Measurements from ENCODE around the gene TANGO2. TPM values are rescaled to one million over a fixed set of nuclear protein-coding genes. Genes with fewer than 3 reads are reported as not detected.

TANGO2 gene
- total and polyA plus RNA-seq, 4 donors: 24.8 to 45.3 (median 36.6) TPM

DNA sequence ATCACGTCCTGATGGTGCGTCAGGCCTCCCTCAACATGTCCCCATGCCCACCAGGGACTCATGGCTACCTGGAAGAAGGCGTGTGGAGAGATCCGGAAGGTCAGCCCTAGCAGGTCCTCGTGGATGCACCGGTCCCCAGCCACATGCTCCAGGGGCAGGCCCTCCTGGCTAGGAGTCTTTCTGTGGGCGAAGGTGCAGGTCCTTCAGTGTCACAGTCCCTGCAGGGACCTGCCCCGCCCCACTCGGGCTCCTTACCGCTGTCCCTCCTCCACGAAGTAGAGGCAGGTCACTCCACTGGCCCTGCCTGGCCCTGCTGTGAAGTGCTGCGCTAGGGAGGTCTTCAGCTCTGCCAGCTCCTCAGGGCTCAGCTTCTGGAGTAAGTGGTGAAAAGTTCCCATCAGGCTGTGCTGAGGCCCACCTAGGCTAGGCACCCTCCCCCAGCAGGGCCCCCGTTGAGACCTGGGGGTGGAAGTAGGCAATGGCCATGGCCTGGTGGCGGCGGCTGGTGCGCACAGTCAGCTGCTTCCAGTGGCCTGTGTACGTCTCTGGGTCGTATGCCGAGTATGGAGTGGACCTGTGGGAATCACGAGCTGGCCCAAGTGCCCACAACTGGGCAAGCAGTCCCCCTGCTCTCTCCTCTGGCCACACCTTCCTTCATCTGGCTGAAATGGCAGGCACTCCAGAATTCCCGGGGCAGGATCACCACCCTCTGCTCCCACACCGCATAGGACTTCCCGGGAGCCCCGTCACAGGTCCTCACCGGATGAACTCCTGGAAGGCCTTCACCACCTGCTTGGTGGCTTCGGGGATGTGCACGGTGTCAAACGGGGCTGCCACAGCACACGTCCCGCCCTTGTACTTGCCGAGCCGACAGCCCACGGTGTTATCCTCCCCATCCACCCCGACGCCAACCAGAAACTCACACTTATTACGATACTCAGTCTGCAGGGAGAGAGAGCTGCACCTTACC lies 93.9 kb downstream of the TANGO2 start:
- intact Hi-C loops (cut with DNase I): loop anchor here in 1 of 2 donors (5.0 kb wide), 1 partner anchor 32 kb away; the partner anchor contains the start of gene DGCR8
- 85 to 86% methylated on average over 36 of the region's 36 CpGs for WGBS, 2 donors
- H3K4me3 ChIP-seq (ENCODE audit: low read length in 2 of 2): no peak overlapping the region
- no peaks in the 10 kb centered on the region for H3K27me3 ChIP-seq (ENCODE audit: control insufficient read depth in 1 of 2, insufficient read depth in 2 of 2, low read length in 1 of 2)
- H3K4me1 ChIP-seq (ENCODE audit: control insufficient read depth in 1 of 2, insufficient read depth in 2 of 2, low read length in 2 of 2): no peaks in the 10 kb centered on the region
- no peaks in the 10 kb centered on the region for H3K9me3 ChIP-seq (ENCODE audit: control insufficient read depth, low read length)
- H3K27ac ChIP-seq (ENCODE audit: low read depth in 1 of 2, low read length in 2 of 2): no peak overlapping the region
- ATAC-seq (ENCODE audit: low FRiP score): no peak
- DNase-seq: peak; percentile 47 to 65
- H3K36me3 ChIP-seq (ENCODE audit: control insufficient read depth in 1 of 2, insufficient read depth in 2 of 2, low read length in 1 of 2): peaks cover 0 to 3% of the 10 kb centered on the region in 2 donors

DNA sequence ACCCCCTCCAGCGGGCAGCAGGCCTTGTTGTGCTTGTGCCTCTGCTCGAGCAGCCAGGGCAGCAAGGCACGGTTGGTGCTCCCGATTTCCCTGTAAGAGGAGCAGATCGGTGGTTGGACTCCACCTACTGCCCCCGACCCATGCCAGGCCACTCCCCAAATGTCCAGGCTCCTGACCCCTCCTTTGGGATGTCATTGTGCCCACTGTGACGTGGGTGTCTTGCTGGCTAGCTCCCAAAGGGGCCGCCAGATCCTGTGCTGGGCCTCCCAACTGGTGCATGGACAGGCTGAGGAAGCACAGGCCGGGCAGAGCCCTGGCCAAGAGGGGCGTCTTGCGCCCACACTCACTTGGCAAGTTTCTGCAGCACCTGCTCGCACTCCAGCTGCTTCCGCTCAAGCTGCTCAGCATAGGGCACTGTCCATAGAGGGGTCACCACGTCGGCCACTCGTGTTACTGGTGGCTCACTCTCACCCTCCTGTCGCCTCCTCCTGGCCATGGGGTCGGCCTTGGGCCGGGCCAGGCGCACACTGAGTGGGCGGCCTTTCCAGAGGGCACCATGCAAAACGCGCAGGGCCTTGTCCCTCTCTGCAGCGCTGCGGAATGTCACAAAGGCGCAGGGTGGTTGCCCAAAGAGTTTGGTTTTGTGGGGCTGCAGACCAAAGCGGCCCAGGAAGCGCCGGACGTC lies 94.9 kb downstream of the TANGO2 start, which contains the start of gene RANBP1:
Gene RANBP1, plus strand, starts transcription at position 414 of the 685 bp plus-strand sequence. Its CDS starts 81 bp downstream, at position 495.
- intact Hi-C loops (cut with DNase I): loop anchor here (2.0 to 5.0 kb wide), 2 partner anchors 34 to 35 kb away; partner anchors contain the start of gene DGCR8 (in 2 of the 2)
- Histone ChIP-seq H3K27me3 (ENCODE audit: control insufficient read depth in 1 of 2, insufficient read depth in 2 of 2, low read length in 1 of 2) (no peaks in the 10 kb centered on the region), H3K9me3 (ENCODE audit: control insufficient read depth, low read length) (no peaks in the 10 kb centered on the region), H3K4me1 (ENCODE audit: control insufficient read depth in 1 of 2, insufficient read depth in 2 of 2, low read length in 2 of 2) (no peaks in the 10 kb centered on the region), H3K27ac (ENCODE audit: low read depth in 1 of 2, low read length in 2 of 2) (peak within 1 kb of the TSS in 1 of 2 donors; percentile 60), H3K36me3 (ENCODE audit: control insufficient read depth in 1 of 2, insufficient read depth in 2 of 2, low read length in 1 of 2) (no peaks in the 10 kb centered on the region), H3K4me3 (ENCODE audit: low read length in 2 of 2) (peak within 1 kb of the TSS in 1 of 2 donors; percentile 60)
- ATAC-seq (ENCODE audit: low FRiP score) (no peak), DNase-seq (peak; percentile 50 to 75)
- 67 to 68% methylated on average over 30 of the region's 30 CpGs for WGBS, 2 donors

DNA sequence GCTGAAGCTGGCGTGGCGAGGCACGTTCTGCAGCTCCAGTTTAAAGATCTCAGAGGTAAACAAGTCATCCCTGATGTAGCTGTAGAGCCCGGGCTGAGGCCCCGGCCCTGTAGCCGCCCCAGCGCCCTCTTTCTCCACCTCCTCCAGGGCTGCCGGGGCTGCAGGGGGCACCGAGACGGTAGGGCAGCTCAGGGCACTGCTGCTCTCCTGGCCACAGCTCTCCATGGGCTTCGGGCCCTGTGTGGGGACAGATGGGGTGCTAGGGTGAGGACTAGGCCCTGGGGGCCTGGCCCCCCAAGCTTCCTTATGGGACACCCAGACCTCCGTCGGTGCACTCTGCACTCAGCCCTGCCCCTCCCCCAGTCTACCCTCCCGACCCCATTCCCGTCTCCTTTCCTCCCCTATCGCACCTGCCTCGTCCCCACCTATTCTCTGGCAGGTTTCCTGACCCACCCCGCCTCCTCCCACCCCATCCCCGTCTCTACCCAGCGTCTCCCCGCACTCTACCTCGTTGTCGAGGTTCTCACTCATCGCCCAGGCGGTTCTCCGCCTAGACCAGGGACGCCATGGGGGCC lies 95.6 kb downstream of the TANGO2 start:
- 11 to 12% methylated on average over 27 of the region's 27 CpGs for WGBS, 2 donors
- intact Hi-C loops (cut with DNase I): loop anchor here (2.0 to 5.0 kb wide), 2 partner anchors 34 to 36 kb away; partner anchors contain the start of gene DGCR8 (in 2 of the 2)
- ATAC-seq (ENCODE audit: low FRiP score) (peak; percentile 2), DNase-seq (no peak)
- Histone ChIP-seq H3K9me3 (ENCODE audit: control insufficient read depth, low read length) (no peaks in the 10 kb centered on the region), H3K27ac (ENCODE audit: low read depth in 1 of 2, low read length in 2 of 2) (peak overlapping the region in 1 of 2 donors; percentile 60), H3K4me1 (ENCODE audit: control insufficient read depth in 1 of 2, insufficient read depth in 2 of 2, low read length in 2 of 2) (no peaks in the 10 kb centered on the region), H3K36me3 (ENCODE audit: control insufficient read depth in 1 of 2, insufficient read depth in 2 of 2, low read length in 1 of 2) (no peaks in the 10 kb centered on the region), H3K27me3 (ENCODE audit: control insufficient read depth in 1 of 2, insufficient read depth in 2 of 2, low read length in 1 of 2) (no peaks in the 10 kb centered on the region), H3K4me3 (ENCODE audit: low read length in 2 of 2) (peak overlapping the region in 1 of 2 donors; percentile 60)

Small RNA genes lying within 50 kb of the gene (microRNA-seq; reads per million reads assigned to microRNA genes)
- 676 to 1,085 reads per million in 2 donors for gene MIR185
- 0 to 0.60 reads per million in 2 donors for gene MIR6816

Other genes with a start within 250 kb of the TANGO2 start
- gene GNB1L, start 166.2 kb upstream of the TANGO2 start, total RNA-seq: 1 to 10 TPM; 4.7 to 5.0 TPM
- gene GNB1L, start 166.2 kb upstream of the TANGO2 start, polyA plus RNA-seq: 10 to 100 TPM in 1 of 2 donors, 1 to 10 TPM in 1; 4.3 to 12.6 TPM
- gene RTL10, start 166.2 kb upstream of the TANGO2 start, total RNA-seq: 10 to 100 TPM in 1 of 2 donors, 1 to 10 TPM in 1; 7.7 to 16.6 TPM
- 1 to 10 TPM; 5.5 to 8.0 TPM for gene RTL10, start 166.2 kb upstream of the TANGO2 start, polyA plus RNA-seq
- gene COMT, start 79.3 kb upstream of the TANGO2 start, total RNA-seq: 100 to 1,000 TPM; 101 to 111 TPM
- gene COMT, start 79.3 kb upstream of the TANGO2 start, polyA plus RNA-seq: 100 to 1,000 TPM in 1 of 2 donors, 10 to 100 TPM in 1; 96.7 to 176 TPM
- 10 to 100 TPM; 21.0 to 29.5 TPM for gene TXNRD2, start 79.3 kb upstream of the TANGO2 start, total RNA-seq
- 10 to 100 TPM; 13.3 to 59.0 TPM for gene TXNRD2, start 79.3 kb upstream of the TANGO2 start, polyA plus RNA-seq
- 10 to 100 TPM; 59.7 to 64.4 TPM for gene ARVCF, start 4.3 kb upstream of the TANGO2 start, total RNA-seq
- gene ARVCF, start 4.3 kb upstream of the TANGO2 start, polyA plus RNA-seq: 100 to 1,000 TPM in 1 of 2 donors, 10 to 100 TPM in 1; 15.4 to 102 TPM
- gene DGCR8, start 59.1 kb downstream of the TANGO2 start, total RNA-seq: 10 to 100 TPM; 31.9 to 43.9 TPM
- 10 to 100 TPM in 1 of 2 donors, 1 to 10 TPM in 1; 5.5 to 22.5 TPM for gene DGCR8, start 59.1 kb downstream of the TANGO2 start, polyA plus RNA-seq
- 10 to 100 TPM; 49.8 to 54.7 TPM for gene RANBP1, start 95.0 kb downstream of the TANGO2 start, total RNA-seq
- 10 to 100 TPM; 57.6 to 75.0 TPM for gene RANBP1, start 95.0 kb downstream of the TANGO2 start, polyA plus RNA-seq
- 10 to 100 TPM; 42.5 to 49.8 TPM for gene TRMT2A, start 96.1 kb downstream of the TANGO2 start, total RNA-seq
- 100 to 1,000 TPM in 1 of 2 donors, 10 to 100 TPM in 1; 15.9 to 152 TPM for gene TRMT2A, start 96.1 kb downstream of the TANGO2 start, polyA plus RNA-seq
- 10 to 100 TPM; 56.0 to 71.9 TPM for gene ZDHHC8, start 110.7 kb downstream of the TANGO2 start, total RNA-seq
- gene ZDHHC8, start 110.7 kb downstream of the TANGO2 start, polyA plus RNA-seq: 10 to 100 TPM in 1 of 2 donors, 1 to 10 TPM in 1; 6.3 to 37.1 TPM
- gene CCDC188, start 129.9 kb downstream of the TANGO2 start, total RNA-seq: 1 to 10 TPM in 1 of 2 donors, under 1 TPM in 1; 0.78 to 4.0 TPM
- gene CCDC188, start 129.9 kb downstream of the TANGO2 start, polyA plus RNA-seq: not detected
- gene RTN4R, start 247.2 kb downstream of the TANGO2 start, total RNA-seq: 1 to 10 TPM; 1.3 to 2.7 TPM
- under 1 TPM; 0.05 to 0.75 TPM for gene RTN4R, start 247.2 kb downstream of the TANGO2 start, polyA plus RNA-seq